Measurements from ENCODE around the gene OSBP2.
"Not testable (repeated sequence)": the region's sequence is repeated elsewhere in the genome, so short reads cannot be mapped to it uniquely, and the experiment has no call there.

OSBP2 gene

DNA sequence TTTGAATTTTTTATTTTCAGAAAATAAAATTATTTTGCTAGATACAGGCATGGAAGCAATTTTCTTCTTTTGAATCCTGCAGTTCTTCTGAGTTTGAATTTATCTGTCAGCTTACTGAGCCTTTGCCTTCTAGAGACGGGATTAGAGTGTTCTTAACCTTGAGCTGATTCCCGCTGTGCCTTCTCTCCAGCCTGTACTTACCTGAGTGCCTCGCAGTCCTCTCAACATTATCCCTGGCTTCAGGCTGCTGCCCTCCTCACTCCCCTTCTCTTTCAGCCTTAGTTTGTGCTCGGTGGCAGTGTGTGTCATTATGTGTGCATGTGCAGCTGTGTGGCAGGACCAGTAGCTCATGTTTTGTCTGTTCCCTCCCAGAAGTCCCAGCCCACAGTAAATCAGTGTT, 24.3 kb downstream of the OSBP2 start:
- DNase-seq (ENCODE audit: low read depth, low spot score) = no peak

DNA sequence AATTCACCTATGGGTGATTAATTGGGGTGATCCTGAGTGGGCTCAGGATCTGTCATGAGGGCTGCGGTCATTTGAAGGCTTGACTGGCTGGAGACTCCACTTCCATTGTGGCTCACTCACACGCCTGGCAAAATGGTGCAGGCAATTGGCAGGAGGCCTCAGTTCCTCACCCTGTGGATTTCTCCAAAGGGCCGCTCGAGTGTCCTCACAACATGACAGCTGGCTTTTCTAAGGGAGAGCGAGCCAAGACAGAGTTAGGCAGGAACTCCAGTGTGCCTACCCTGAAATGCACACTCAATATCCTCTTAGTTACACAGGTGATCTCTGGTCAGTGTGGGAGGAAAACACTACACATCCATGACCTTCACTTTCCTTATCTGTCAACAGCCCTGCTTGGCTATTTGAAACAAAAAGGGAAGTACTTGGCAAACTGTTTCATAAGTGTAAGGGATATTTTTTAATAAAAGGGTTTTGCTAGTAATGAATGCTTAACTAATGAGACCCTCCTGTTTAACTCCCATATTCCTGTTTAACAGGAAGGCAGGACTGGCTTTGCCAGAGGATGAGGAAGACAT, 25.7 kb downstream of the OSBP2 start:
- no peak for DNase-seq (ENCODE audit: low read depth, low spot score)

DNA sequence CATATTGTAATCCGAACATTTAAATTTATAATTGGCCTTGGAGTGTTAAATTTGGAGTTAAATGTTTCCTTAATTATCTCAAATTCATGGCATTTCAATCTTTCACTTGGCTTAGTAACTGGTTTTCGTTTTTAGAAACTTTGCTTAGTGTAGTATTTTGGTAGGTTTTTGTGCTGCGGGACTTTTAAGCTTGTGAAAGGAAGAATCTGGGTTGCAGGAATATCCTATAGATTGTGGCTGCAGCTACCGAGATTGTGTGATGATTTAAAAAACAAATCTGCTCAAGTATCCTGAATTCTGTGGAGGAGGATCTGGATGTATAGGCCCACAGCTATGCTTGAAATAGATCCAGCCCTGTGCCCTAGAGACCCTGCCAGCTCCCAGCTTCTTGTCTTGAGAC, 27.1 kb downstream of the OSBP2 start:
- no peak for DNase-seq (ENCODE audit: low read depth, low spot score)

DNA sequence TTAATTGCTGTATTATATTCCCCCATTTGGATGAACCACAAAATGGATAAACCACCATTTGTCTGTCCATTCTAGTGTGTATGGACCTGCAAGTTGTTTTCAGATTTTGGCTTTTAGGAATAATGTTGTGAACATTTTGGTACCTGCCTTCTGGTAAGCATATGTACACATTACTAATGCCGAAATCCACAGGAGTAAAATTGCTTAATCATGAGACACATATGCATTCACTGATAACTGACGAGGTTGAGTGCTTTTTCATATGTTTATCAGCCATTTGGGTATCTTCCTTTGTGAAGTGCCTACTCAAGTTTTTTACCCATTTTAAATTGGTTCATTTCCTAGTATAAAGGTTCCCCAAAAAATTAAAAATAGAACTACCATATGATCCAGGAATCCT, 34.2 kb downstream of the OSBP2 start:
- DNase-seq (ENCODE audit: low read depth, low spot score) = no peak

DNA sequence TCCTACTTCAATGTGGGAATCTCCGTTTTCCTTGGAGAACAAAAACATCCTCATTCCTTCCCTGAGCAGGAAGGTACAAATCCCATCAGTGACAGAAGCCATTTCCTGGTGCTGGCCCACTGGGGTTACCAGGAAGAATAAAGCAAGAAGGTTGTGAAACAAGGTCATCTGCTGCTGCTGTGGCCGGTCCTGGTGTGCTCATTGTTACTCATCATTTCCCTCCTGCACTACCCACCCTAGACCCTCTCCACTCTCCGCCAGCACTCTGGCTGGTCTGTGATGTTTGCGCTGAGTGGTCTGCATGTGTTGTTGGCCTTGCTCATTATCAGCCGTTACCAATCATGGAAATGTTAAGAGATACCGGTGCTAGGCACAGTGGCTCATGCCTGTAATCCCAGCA, 37.0 kb downstream of the OSBP2 start:
- DNase-seq (ENCODE audit: low read depth, low spot score) = no peak

- no peak for DNase-seq (ENCODE audit: low read depth, low spot score)
Measured at GRCh38 chr22:30732426-30732825, 37.8 kb downstream of the OSBP2 start.

DNA sequence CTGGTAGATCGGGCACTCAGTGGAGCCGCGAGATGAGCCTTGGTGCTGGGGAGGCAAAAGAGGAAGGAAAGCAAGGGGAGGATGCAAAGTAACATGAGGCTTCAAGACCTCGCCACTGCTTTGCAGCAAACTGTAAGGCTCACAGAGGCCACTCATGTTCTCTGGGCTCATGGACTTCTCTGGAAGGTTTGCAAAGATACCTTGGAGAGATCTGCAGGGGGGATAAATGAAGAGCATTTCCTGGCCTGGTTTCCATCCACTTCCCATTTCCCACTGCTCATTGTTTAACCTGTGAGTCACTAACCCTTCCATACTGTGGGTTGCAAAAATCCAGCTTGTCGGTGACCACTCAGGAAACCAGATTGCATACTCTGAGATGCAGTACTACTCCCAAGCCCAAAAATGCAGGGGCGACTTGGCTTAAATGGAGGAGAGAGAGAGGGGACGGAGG, 38.5 kb downstream of the OSBP2 start:
- DNase-seq (ENCODE audit: low read depth, low spot score) = peak; percentile 57

GRCh38 chr22:30740007-30740406, 45.3 kb downstream of the OSBP2 start:
- not testable (repeated sequence) for DNase-seq (ENCODE audit: low read depth, low spot score)

- not testable (repeated sequence) for DNase-seq (ENCODE audit: low read depth, low spot score)
Measured at GRCh38 chr22:30740511-30740910, 45.8 kb downstream of the OSBP2 start.

DNA sequence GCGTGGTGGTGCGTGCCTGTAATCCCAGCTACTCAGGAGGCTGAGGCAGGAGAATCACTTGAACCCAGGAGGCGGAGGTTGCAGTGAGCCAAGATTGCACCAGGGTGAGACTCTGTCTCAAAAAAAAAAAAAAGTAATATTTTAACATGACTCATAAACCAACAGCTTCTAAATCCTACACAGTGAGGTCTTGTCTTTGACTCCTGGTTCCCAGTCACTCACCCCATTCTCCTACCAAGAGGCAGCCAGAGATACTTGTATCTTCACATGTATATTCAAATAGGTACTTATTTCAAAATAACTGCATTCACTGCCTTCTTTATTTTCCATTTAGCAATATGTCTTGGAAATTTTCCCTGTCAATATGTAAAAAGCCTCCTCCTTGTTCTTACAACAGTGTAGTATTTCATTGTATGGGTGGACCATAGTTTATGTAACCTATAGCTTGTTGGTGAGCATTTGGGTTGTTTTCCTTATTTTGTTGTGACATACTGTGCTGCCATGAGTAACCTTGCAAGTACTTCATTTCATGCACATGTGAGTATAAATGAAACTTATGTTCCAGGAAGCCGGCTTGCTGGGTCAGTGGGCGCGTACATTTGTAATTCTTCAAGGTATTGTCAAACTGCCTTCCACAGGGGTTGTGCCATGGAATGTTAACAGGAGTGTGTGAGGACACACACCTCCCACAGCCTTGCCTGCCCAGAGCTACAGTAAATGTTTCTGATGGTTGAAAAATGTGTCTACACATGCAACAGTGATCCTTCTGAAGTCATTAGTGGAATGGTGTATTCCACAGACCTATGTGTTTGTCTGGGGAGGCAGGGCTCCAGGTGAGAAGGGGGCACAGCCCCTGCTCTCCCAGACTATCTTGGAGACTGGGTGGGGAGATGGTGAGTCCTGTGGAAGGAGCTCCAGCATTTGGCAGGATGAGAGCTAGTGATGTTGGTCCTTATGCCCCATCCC, 47.9 kb downstream of the OSBP2 start:
- DNase-seq (ENCODE audit: low read depth, low spot score) = no peak

GRCh38 chr22:30743257-30744020, 48.8 kb downstream of the OSBP2 start:
- no peak for DNase-seq (ENCODE audit: low read depth, low spot score)

- no peak for DNase-seq (ENCODE audit: low read depth, low spot score)
Measured at GRCh38 chr22:30744224-30744623, 49.5 kb downstream of the OSBP2 start.

GRCh38 chr22:30747493-30747892, 52.8 kb downstream of the OSBP2 start:
- no peak for DNase-seq (ENCODE audit: low read depth, low spot score)

GRCh38 chr22:30749272-30749671, 54.6 kb downstream of the OSBP2 start:
- DNase-seq (ENCODE audit: low read depth, low spot score) = no peak

GRCh38 chr22:30749849-30750248, 55.2 kb downstream of the OSBP2 start:
- DNase-seq (ENCODE audit: low read depth, low spot score) = no peak

- DNase-seq (ENCODE audit: low read depth, low spot score) = no peak
Measured at GRCh38 chr22:30751529-30751928, 56.9 kb downstream of the OSBP2 start.

DNA sequence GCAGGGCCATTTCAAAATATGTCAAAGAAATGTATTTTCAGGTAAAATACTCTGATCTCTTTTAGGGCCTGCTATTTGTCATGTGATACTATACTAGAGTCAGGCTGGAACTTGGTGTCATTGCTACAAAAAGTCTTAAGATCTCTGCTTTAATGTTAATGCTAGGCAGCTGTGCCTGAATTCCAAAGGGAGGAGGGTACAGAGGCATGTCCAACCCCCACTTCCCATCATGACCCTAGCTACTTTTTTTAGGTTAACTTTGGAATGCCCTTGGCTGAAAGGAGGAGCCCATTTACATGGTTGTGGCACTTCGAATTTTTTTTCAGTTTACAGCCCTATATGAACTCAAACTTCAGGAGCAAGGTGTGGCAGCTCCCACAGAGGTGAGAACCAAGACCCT, 58.1 kb downstream of the OSBP2 start:
- no peak for DNase-seq (ENCODE audit: low read depth, low spot score)

GRCh38 chr22:30753701-30754100, 59.0 kb downstream of the OSBP2 start:
- peak; percentile 39 for DNase-seq (ENCODE audit: low read depth, low spot score)

DNA sequence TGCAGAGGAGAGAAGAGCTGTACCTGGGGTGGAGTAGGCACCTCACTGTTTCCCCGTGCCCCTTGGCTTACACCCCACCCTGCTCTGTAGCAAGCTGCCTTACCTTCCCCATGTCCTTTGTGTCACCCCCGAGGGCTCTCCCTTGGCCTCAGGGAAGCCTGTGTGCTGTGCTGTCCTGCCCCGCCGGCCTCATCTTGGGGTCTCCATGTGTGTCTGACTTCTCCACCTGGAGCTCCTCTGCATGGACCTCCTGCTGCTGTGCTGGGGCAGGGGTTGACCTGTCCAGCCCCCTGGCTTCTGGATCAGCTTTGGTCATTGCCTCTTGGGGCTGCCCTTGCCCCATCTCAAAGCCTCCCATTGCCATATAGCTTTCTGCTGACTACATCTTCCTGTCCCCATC, 59.8 kb downstream of the OSBP2 start:
- no peak for DNase-seq (ENCODE audit: low read depth, low spot score)

GRCh38 chr22:30754971-30755758, 60.5 kb downstream of the OSBP2 start:
- DNase-seq (ENCODE audit: low read depth, low spot score) = peak; percentile 88

GRCh38 chr22:30755759-30756124, 61.1 kb downstream of the OSBP2 start:
- DNase-seq (ENCODE audit: low read depth, low spot score) = no peak
